PC-3 (cell line): Measurements from ENCODE around the gene GABRG3. TPM values are rescaled to one million over a fixed set of nuclear protein-coding genes. Genes with fewer than 3 reads are reported as not detected.

Source experiments
- ATAC-seq: fragments of 200-7000 bp; cut with Tn5 transposase; 2 replicates; pipeline ENCODE4 v1.9.1; 2020; ENCODE audit warnings: mild to moderate bottlenecking, moderate library complexity
- BruUV-seq: library from RNA; stranded (reverse); fragments of 400-500 nt; replicated peaks from 2 replicates; lab custom pipeline; 2021; lab: Mats Ljungman, UMichigan
- CTCF ChIA-PET: fragments of 300-600 bp; sonication (Branson Sonifier 250); formaldehyde crosslinking; loops from one replicate; lab custom pipeline; 2022; ENCODE audit warnings: antibody characterized with exemption; lab: Charles Lee
- POLR2A ChIA-PET: fragments of 300-600 bp; sonication (Branson Sonifier 250); formaldehyde crosslinking; loops from one replicate; lab custom pipeline; 2022; ENCODE audit warnings: antibody characterized with exemption; ENCODE audit not compliant: unreplicated experiment; lab: Charles Lee
- DNase-seq: peaks from one replicate; pipeline ENCODE4 v3.0.0-alpha.2; 2015
- H2AFZ ChIP-seq: fragments of 300-600 bp; sonication (generic); 2 replicates; pipeline ENCODE4 v1.6.0; 2016; ENCODE audit warnings: antibody characterized with exemption, low read length
- H3F3A ChIP-seq: fragments of 300-600 bp; sonication (generic); one replicate; pipeline ENCODE4 v1.6.0; 2017; ENCODE audit warnings: antibody characterized with exemption, low read length, control low read depth, mild to moderate bottlenecking; ENCODE audit not compliant: unreplicated experiment
- H3K27ac ChIP-seq: fragments of 300-600 bp; sonication (generic); 2 replicates; pipeline ENCODE4 v1.5.1; 2016; ENCODE audit warnings: mild to moderate bottlenecking, low read length
- H3K27me3 ChIP-seq: fragments of 300-600 bp; sonication (generic); 2 replicates; pipeline ENCODE4 v1.6.1; 2016; ENCODE audit warnings: low read length, mixed read lengths
- H3K36me3 ChIP-seq: fragments of 300-600 bp; sonication (generic); 2 replicates; pipeline ENCODE4 v1.6.1; 2016; ENCODE audit warnings: low read depth, mixed run types, low read length, mixed read lengths
- H3K4me1 ChIP-seq: fragments of 300-600 bp; sonication (generic); 2 replicates; pipeline ENCODE4 v1.5.1; 2016; ENCODE audit warnings: low read length; ENCODE audit not compliant: insufficient read depth
- H3K4me2 ChIP-seq: fragments of 300-600 bp; sonication (generic); 2 replicates; pipeline ENCODE4 v1.6.0; 2016; ENCODE audit warnings: low read length
- H3K4me3 ChIP-seq: fragments of 300-600 bp; sonication (generic); 2 replicates; pipeline ENCODE4 v1.5.1; 2016; ENCODE audit warnings: mild to moderate bottlenecking, low read length, mixed read lengths
- H3K79me2 ChIP-seq: fragments of 300-600 bp; sonication (generic); 2 replicates; pipeline ENCODE4 v1.6.1; 2017; ENCODE audit warnings: low read length, mixed read lengths
- H3K9ac ChIP-seq: fragments of 300-600 bp; sonication (generic); 2 replicates; pipeline ENCODE4 v1.6.0; 2016; ENCODE audit warnings: mild to moderate bottlenecking, low read length
- H3K9me2 ChIP-seq: fragments of 300-600 bp; sonication (generic); replicated peaks from 2 replicates; pipeline ENCODE4 v1.6.1; 2016; ENCODE audit warnings: mixed run types, low read length, mixed read lengths
- H3K9me3 ChIP-seq: fragments of 300-600 bp; sonication (generic); 2 replicates; pipeline ENCODE4 v1.6.1; 2016; ENCODE audit warnings: low read length, mixed read lengths
- H4K20me1 ChIP-seq: fragments of 300-600 bp; sonication (generic); 2 replicates; pipeline ENCODE4 v1.6.1; 2016; ENCODE audit warnings: low read length, mixed read lengths
- EZH2 ChIP-seq: fragments of 300-600 bp; sonication (generic); IDR thresholded peaks from one replicate; pipeline ENCODE4 v1.6.1; 2017; ENCODE audit warnings: antibody characterized with exemption, mild to moderate bottlenecking, low read length; ENCODE audit not compliant: unreplicated experiment
- EZH2phosphoT487 ChIP-seq: fragments of 300-600 bp; sonication (generic); IDR thresholded peaks from 2 replicates; pipeline ENCODE4 v1.6.1; 2018; ENCODE audit warnings: mild to moderate bottlenecking, antibody characterized with exemption, low read length, borderline replicate concordance
- intact Hi-C: fragments of 100-400 bp; cut with micrococcal nuclease; formaldehyde crosslinking; loops from 2 replicates; pipeline ENCODE4 v1.9.0; 2023
- total RNA-seq: library from RNA; depleted of rRNA; stranded (reverse); fragments of >200 nt; gene quantifications from 2 replicates; pipeline ENCODE4 v1.2.3, GENCODE V29; 2014
- TF ChIP-seq, protein P1 (sequence below): fragments of 300-600 bp; sonication (generic); conservative IDR thresholded peaks from 2 replicates; pipeline ENCODE4 v1.5.1; 2017; ENCODE audit warnings: antibody characterized with exemption, low read depth, mild to moderate bottlenecking, low read length

Gene GABRG3
- total RNA-seq, 1 experiment from 2014 or later, result 0.11 TPM

DNA sequence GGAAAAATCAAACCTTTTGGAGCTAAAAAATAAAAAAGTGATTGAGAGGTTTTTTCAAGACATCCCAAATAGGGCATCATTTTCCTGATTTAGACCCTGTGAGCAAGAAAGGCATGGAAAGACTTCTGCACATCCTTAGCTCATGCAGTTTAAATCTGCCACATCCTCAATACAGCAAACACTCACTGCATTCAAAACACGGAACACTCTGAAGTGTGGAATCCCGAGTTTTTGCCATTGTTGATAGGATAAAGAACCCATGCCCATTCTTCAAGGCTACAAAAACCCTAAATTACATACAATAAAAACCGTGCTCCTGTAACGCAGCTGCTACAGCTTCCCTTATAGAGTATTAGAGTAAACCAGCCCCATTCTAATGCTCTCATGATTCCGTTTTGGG is 346.8 kb downstream of the GABRG3 start:
- Histone ChIP-seq H3K27me3 (no peaks in the 10 kb centered on the region), H3K4me1 (no peaks in the 10 kb centered on the region), H2AFZ (no peak overlapping the region), H3K36me3 (no peaks in the 10 kb centered on the region), H3K4me3 (no peak overlapping the region), H4K20me1 (no peaks in the 10 kb centered on the region), H3K4me2 (no peak overlapping the region), H3K9me3 (peaks cover 7% of the 10 kb centered on the region; the same call in 1 of the 2 replicates), H3F3A (no peaks in the 10 kb centered on the region), H3K79me2 (no peaks in the 10 kb centered on the region), H3K9me2 (no peaks in the 10 kb centered on the region), H3K27ac (no peak overlapping the region), H3K9ac (no peak overlapping the region)
- intact Hi-C loops, result no loop called here
- ChIA-PET CTCF (no interaction called here), POLR2A (no interaction called here)
- TF ChIP-seq, protein P1, sequence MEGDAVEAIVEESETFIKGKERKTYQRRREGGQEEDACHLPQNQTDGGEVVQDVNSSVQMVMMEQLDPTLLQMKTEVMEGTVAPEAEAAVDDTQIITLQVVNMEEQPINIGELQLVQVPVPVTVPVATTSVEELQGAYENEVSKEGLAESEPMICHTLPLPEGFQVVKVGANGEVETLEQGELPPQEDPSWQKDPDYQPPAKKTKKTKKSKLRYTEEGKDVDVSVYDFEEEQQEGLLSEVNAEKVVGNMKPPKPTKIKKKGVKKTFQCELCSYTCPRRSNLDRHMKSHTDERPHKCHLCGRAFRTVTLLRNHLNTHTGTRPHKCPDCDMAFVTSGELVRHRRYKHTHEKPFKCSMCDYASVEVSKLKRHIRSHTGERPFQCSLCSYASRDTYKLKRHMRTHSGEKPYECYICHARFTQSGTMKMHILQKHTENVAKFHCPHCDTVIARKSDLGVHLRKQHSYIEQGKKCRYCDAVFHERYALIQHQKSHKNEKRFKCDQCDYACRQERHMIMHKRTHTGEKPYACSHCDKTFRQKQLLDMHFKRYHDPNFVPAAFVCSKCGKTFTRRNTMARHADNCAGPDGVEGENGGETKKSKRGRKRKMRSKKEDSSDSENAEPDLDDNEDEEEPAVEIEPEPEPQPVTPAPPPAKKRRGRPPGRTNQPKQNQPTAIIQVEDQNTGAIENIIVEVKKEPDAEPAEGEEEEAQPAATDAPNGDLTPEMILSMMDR, result no peak
- TF ChIP-seq EZH2 (no peak), EZH2phosphoT487 (no peak)
- no peak for DNase-seq
- ATAC-seq, result no peak
- no TSS peak for BruUV-seq

DNA sequence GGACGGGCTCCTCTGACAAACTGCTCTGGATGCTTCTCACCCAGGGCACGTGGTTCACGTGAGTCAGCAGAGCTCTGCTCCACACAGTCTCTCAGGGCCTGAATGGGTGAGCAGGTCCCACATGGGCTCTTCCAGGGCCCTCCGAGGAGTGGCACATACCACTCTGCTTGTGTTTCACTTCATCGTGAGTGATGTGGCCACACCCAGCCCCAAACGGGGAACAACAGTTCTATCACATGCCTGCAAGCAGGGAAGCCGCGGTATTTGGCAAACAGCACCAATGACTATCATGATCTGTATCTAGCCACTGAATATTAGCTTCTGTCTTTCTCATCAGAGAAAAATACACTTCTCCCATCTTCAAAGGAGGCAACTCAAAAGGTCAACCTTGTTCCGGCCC is 352.8 kb downstream of the GABRG3 start:
- no peaks in the 10 kb centered on the region for H3K9me2 ChIP-seq
- TF ChIP-seq EZH2 (no peak), EZH2phosphoT487 (no peak)
- TF ChIP-seq, protein P1, result no peak
- 0 out of 2 replicates have a peak, but pooled peaks cover 4% of the 10 kb centered on the region for H3K9me3 ChIP-seq
- no peak overlapping the region for H3K27ac ChIP-seq
- no peak overlapping the region for H3K9ac ChIP-seq
- no peaks in the 10 kb centered on the region for H4K20me1 ChIP-seq
- ChIA-PET POLR2A (no interaction called here), CTCF (no interaction called here)
- no peak overlapping the region for H3K4me3 ChIP-seq
- no peaks in the 10 kb centered on the region for H3K4me1 ChIP-seq
- H3K36me3 ChIP-seq, result no peaks in the 10 kb centered on the region
- no peaks in the 10 kb centered on the region for H3F3A ChIP-seq
- H3K4me2 ChIP-seq, result no peak overlapping the region
- H3K79me2 ChIP-seq, result no peaks in the 10 kb centered on the region
- intact Hi-C loops, result no loop called here
- DNase-seq (no peak), ATAC-seq (no peak)
- BruUV-seq, result no TSS peak
- no peaks in the 10 kb centered on the region for H3K27me3 ChIP-seq
- H2AFZ ChIP-seq, result no peak overlapping the region

DNA sequence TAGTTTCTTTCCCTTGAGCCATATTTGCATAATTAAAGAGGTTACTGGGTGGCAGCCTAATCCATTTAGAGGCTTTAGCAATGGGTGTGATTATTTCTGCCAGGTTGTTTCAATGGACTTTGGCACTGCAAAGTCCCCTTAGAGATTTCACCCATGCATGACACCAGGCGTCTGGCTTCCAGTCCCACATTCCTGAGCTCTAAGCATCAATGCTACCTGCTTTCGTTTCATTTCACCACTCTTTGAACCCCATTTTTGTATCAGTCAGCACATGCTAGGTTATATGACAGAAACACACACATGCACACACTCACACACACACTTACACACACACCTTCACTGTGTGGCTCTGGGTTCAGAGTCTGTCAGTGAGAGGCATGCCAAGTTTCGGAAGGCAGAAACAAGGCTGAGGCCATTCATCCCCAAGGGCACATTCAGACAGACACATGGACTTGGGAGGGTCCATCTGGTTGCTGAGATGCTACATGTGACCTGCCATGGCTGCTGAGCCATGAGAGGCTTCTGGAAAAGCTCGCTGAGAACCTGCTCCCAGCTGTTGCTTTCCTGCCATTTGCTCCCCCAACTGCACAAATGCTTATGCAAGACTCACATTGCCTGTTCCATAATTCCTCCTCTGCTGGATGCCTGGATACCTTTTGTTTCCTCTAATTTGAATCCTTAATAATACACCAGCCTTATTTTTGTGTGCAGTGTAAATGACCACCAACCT is 354.1 kb downstream of the GABRG3 start:
- Histone ChIP-seq H3K27ac (no peak overlapping the region), H3K27me3 (no peaks in the 10 kb centered on the region), H3K9me2 (no peaks in the 10 kb centered on the region), H4K20me1 (no peaks in the 10 kb centered on the region), H2AFZ (no peak overlapping the region), H3K79me2 (no peaks in the 10 kb centered on the region), H3K36me3 (no peaks in the 10 kb centered on the region), H3K4me1 (no peaks in the 10 kb centered on the region), H3K9ac (no peak overlapping the region), H3K4me3 (no peak overlapping the region), H3K9me3 (0 out of 2 replicates have a peak, but pooled peaks cover 4% of the 10 kb centered on the region), H3F3A (no peaks in the 10 kb centered on the region), H3K4me2 (no peak overlapping the region)
- no TSS peak for BruUV-seq
- ChIA-PET POLR2A (no interaction called here), CTCF (no interaction called here)
- no peak for ATAC-seq
- no peak for DNase-seq
- intact Hi-C loops, result no loop called here
- TF ChIP-seq, protein P1, result no peak
- no peak for TF ChIP-seq EZH2phosphoT487
- TF ChIP-seq EZH2, result no peak
